ENCODE data around the gene AQR. TPM values are rescaled to one million over a fixed set of nuclear protein-coding genes. Genes with fewer than 3 reads are reported as not detected.

AQR gene
- total and polyA plus RNA-seq, 10 of the 15 experiments (the other 5 are each of a cell fraction or from before 2014, with no cell fraction given) = 18.2 to 53.5 (median 32.6) TPM

DNA sequence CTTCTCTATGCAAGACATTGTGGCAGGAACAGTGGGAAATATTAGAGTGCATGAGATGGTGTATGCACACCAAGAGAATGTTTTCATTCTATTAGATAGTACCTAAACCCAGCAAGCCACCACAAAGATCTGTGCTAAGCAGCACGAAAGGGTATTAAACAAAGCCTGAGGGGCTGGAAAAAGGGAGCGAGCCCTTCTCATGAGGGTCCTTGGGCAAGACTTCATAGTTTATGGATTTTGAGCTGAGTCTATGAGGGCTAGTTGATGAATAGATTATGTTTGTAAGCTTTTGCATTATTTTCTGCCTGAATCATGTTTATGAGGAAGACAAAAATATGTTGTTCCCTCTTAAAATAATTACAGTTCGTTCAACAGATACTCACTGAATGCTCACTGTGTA is 164.8 kb downstream of the AQR start:
- ChIA-PET RAD21 (ENCODE audit: unreplicated experiment) (no interaction called here), CTCF (no interaction called here), SMC1A (ENCODE audit: uncharacterized antibody, unreplicated experiment) (no interaction called here), POLR2A (interaction anchor here (1.0 kb wide), 1 partner anchor 12 kb away, joined by 3 read pairs; no protein-coding TSS in a partner anchor)
- Histone ChIP-seq H3K27me3 (replicated peaks in 1 of 2; ENCODE audit: control insufficient read depth in 2 of 2, insufficient read depth in 2 of 2, low read length in 1 of 2) (no peaks in the 10 kb centered on the region), H3K27ac (ENCODE audit: control insufficient read depth, insufficient read depth) (no peak overlapping the region), H3K9ac (ENCODE audit: control insufficient read depth, insufficient read depth, low read length) (no peak overlapping the region), H3K9me3 (replicated peaks; ENCODE audit: control insufficient read depth, insufficient read depth, low read length) (no peaks in the 10 kb centered on the region; the same call in 2 of the 3 replicates), H3K4me3 (no peak overlapping the region), H3K4me2 (ENCODE audit: control insufficient read depth, insufficient read depth) (no peak overlapping the region), H4K20me1 (ENCODE audit: control insufficient read depth, insufficient read depth) (no peaks in the 10 kb centered on the region), H2AFZ (ENCODE audit: control insufficient read depth, low read depth, low read length) (no peak overlapping the region), H3K36me3 (ENCODE audit: control insufficient read depth in 2 of 2, insufficient read depth in 2 of 2, low read length in 1 of 2) (no peaks in the 10 kb centered on the region), H3K4me1 (ENCODE audit: control insufficient read depth, insufficient read depth, low read length) (no peaks in the 10 kb centered on the region), H3K79me2 (ENCODE audit: control insufficient read depth, insufficient read depth, low read length) (no peaks in the 10 kb centered on the region)
- TF ChIP-seq KDM1A (IDR thresholded peaks at IDR 0.05; ENCODE audit: borderline replicate concordance) = no peak
- TF ChIP-seq SMAD5 (IDR thresholded peaks at IDR 0.05; ENCODE audit: low read depth) = no peak
- TF ChIP-seq CHD2 (IDR thresholded peaks at IDR 0.05; ENCODE audit: borderline replicate concordance, low read depth, low read length) = no peak
- TF ChIP-seq, protein P1, sequence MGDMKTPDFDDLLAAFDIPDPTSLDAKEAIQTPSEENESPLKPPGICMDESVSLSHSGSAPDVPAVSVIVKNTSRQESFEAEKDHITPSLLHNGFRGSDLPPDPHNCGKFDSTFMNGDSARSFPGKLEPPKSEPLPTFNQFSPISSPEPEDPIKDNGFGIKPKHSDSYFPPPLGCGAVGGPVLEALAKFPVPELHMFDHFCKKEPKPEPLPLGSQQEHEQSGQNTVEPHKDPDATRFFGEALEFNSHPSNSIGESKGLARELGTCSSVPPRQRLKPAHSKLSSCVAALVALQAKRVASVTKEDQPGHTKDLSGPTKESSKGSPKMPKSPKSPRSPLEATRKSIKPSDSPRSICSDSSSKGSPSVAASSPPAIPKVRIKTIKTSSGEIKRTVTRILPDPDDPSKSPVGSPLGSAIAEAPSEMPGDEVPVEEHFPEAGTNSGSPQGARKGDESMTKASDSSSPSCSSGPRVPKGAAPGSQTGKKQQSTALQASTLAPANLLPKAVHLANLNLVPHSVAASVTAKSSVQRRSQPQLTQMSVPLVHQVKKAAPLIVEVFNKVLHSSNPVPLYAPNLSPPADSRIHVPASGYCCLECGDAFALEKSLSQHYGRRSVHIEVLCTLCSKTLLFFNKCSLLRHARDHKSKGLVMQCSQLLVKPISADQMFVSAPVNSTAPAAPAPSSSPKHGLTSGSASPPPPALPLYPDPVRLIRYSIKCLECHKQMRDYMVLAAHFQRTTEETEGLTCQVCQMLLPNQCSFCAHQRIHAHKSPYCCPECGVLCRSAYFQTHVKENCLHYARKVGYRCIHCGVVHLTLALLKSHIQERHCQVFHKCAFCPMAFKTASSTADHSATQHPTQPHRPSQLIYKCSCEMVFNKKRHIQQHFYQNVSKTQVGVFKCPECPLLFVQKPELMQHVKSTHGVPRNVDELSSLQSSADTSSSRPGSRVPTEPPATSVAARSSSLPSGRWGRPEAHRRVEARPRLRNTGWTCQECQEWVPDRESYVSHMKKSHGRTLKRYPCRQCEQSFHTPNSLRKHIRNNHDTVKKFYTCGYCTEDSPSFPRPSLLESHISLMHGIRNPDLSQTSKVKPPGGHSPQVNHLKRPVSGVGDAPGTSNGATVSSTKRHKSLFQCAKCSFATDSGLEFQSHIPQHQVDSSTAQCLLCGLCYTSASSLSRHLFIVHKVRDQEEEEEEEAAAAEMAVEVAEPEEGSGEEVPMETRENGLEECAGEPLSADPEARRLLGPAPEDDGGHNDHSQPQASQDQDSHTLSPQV (IDR thresholded peaks at IDR 0.05) = no peak
- TF ChIP-seq RAD51 (IDR thresholded peaks at IDR 0.05) = no peak
- TF ChIP-seq STAT3 (IDR thresholded peaks at IDR 0.05; ENCODE audit: low read depth, low read length) = no peak
- TF ChIP-seq, protein P2, sequence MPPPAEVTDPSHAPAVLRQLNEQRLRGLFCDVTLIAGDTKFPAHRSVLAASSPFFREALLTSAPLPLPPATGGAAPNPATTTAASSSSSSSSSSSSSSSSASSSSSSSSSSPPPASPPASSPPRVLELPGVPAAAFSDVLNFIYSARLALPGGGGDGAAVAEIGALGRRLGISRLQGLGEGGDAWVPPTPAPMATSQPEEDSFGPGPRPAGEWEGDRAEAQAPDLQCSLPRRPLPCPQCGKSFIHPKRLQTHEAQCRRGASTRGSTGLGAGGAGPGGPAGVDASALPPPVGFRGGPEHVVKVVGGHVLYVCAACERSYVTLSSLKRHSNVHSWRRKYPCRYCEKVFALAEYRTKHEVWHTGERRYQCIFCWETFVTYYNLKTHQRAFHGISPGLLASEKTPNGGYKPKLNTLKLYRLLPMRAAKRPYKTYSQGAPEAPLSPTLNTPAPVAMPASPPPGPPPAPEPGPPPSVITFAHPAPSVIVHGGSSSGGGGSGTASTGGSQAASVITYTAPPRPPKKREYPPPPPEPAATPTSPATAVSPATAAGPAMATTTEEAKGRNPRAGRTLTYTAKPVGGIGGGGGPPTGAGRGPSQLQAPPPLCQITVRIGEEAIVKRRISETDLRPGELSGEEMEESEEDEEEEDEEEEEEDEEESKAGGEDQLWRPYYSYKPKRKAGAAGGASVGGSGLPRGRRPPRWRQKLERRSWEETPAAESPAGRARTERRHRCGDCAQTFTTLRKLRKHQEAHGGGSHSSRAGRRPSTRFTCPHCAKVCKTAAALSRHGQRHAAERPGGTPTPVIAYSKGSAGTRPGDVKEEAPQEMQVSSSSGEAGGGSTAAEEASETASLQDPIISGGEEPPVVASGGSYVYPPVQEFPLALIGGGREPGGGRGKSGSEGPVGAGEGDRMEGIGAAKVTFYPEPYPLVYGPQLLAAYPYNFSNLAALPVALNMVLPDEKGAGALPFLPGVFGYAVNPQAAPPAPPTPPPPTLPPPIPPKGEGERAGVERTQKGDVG (CRISPR knock-in tag; IDR thresholded peaks at IDR 0.05) = no peak
- no peak for TF ChIP-seq TCF12 (IDR thresholded peaks at IDR 0.05; ENCODE audit: low read depth, low read length)
- TF ChIP-seq RAD21 (IDR thresholded peaks at IDR 0.05; ENCODE audit: insufficient read depth, low read depth, low read length) = no peak
- no peak for FAIRE-seq
- in situ Hi-C loops (cut with MboI) (no loop called here), intact Hi-C loops (cut with micrococcal nuclease; ENCODE audit: unreplicated experiment) (no loop called here)
- BruUV-seq (replicated peaks) = no TSS peak
- WGBS (ENCODE audit: insufficient coverage, insufficient replicate concordance, low lambda C conversion rate, missing lambda C conversion rate) = 18% methylated on average over 3 of the region's 3 CpGs
- DNase-seq (ENCODE audit: low read depth, low spot score) = no peak
- no peak for ATAC-seq

Measured in GM12878 (cell line).